Heart right ventricle (tissue), 16 donors: ENCODE data around the gene LRRC3. TPM values are rescaled to one million over a fixed set of nuclear protein-coding genes. Genes with fewer than 3 reads are reported as not detected.
A peak's percentile ranks its signal among the peaks of the same experiment; 100 is the strongest.

Experiments
- ATAC-seq, 8 donors: fragments of 200-7000 bp; cut with Tn5 transposase; one replicate each; pipeline ENCODE4 v1.9.1; 2020; ENCODE audit warnings: mild to moderate bottlenecking in 8 of 8, moderate library complexity in 8 of 8, moderate number of reproducible peaks in 1 of 8
- DNase-seq, 2 donors: peaks; one replicate each; pipeline ENCODE4 v3.0.0-alpha.2; 2020
- H3K27ac ChIP-seq, 10 donors: fragments of 200-600 bp; sonication (generic) in 2 of 10; one replicate each; pipeline versions ENCODE4 v1.5.0 to v1.8.0; 2020 to 2022; ENCODE audit warnings: mild to moderate bottlenecking in 3 of 10
- H3K27me3 ChIP-seq, 7 donors: fragments of 200-600 bp; one replicate each; pipeline ENCODE4 v1.8.0; 2021 to 2022; ENCODE audit warnings: mild to moderate bottlenecking in 2 of 7
- H3K36me3 ChIP-seq, 9 donors: fragments of 200-600 bp; sonication (generic) in 1 of 9; one replicate each; pipeline versions ENCODE4 v1.5.0 to v1.8.0; 2020 to 2022; ENCODE audit warnings: mild to moderate bottlenecking in 2 of 9
- H3K4me1 ChIP-seq, 9 donors: fragments of 200-600 bp; sonication (generic) in 1 of 9; one replicate each; pipeline versions ENCODE4 v1.5.0 to v1.8.0; 2020 to 2022; ENCODE audit warnings: mild to moderate bottlenecking in 4 of 9
- H3K4me3 ChIP-seq, 10 donors: fragments of 200-600 bp; sonication (generic) in 2 of 10; one replicate each; pipeline versions ENCODE4 v1.5.0 to v1.8.0; 2020 to 2022; ENCODE audit warnings: mild to moderate bottlenecking in 7 of 10, moderate library complexity in 2 of 10
- H3K9me3 ChIP-seq, 11 donors: fragments of 200-600 bp in 10 of 11; sonication (generic) in 2 of 11; one replicate each; pipeline versions ENCODE4 v1.5.0 to v1.8.0; 2013 to 2022; ENCODE audit warnings: mild to moderate bottlenecking in 2 of 11, control low read depth in 1 of 11, moderate library complexity in 1 of 11
- WGBS, 2 donors: extraction: QIAGEN DNeasy Blood & Tissue Kit; methylation state at CpG; one replicate each; pipeline ENCODE4 v1.1.7; 2013; ENCODE audit warnings: inconsistent platforms in 1 of 2; 5-methylcytosine and 5-hydroxymethylcytosine counted together
- intact Hi-C, 10 donors: fragments of 100-400 bp; cut with DNase I; formaldehyde crosslinking; loops; one replicate each; pipeline versions ENCODE4 v1.11.1 to v1.14.2; 2022
- polyA plus RNA-seq, 2 donors: library from polyadenylated mRNA; stranded (reverse); fragments of 200-250 nt; gene quantifications; one replicate each; pipeline ENCODE4 v1.2.3, GENCODE V29; 2013
- total RNA-seq, 10 donors: library from RNA; stranded (reverse); fragmentation: NEBNext Ultra II Directional in 3 of 10; extraction: Animal tissue kit (Norgen Biotek cat#: 25700) in 3 of 10; gene quantifications; one replicate each; pipeline versions ENCODE4 v1.2.1 to v1.2.4, GENCODE V29; 2021 to 2023
- TF ChIP-seq, protein P1 (sequence below), 9 donors: fragments of 200-600 bp; sonication (generic) in 2 of 9; IDR thresholded peaks; one replicate each; pipeline versions ENCODE4 v1.5.0 to v1.8.0; 2021 to 2022; ENCODE audit warnings: antibody characterized with exemption in 9 of 9, mild to moderate bottlenecking in 5 of 9, moderate library complexity in 1 of 9
- donor health status: Arrhythmogenic right ventricular cardiomyopathy.
- donor health status: ischemic (EF 13 %, LVEDD 7.1; RV severe dilation, severe dysfunction).
- donor health status: healthy with polysubstance abuse.
- donor health status: DM: no; HTN: yes; CAD: no.
- donor health status: DM: no; HTN: no; CAD: no.
- donor health status: ischemic (EF 25% LVEDD 6.9; RV normal size, moderate dysfunction).
- donor health status: ischemic (EF 25% LVEDD 5.7; RV mildly dilated, moderate dysfunction).
- donor health status: healthy.
- donor health status: DM: yes; HTN: yes; CAD: no.
- donor health status: Ischemic cardiomyopathy.
- donor health status: ischemic (EF 35%, LVEDD 5.7; RV mildly dilated, moderate dysfunction).
- donor health status: nonischemic (EF 11% LVEDD 7.7; RV severe dilation, severe dysfunction).
- donor health status: DM: yes; HTN: yes; CAD: no.
- donor health status: PGD.
- donor health status: ischemic (EF 29% LVEDD 5.4; RV normal size, mild dysfunction).
- donor health status: nonischemic (EF 23%, LVEDD 6.1; RV moderate dilation, normal function).

The LRRC3 gene
- total and polyA plus RNA-seq, 12 donors = 1.2 to 3.2 (median 2.0) TPM

DNA sequence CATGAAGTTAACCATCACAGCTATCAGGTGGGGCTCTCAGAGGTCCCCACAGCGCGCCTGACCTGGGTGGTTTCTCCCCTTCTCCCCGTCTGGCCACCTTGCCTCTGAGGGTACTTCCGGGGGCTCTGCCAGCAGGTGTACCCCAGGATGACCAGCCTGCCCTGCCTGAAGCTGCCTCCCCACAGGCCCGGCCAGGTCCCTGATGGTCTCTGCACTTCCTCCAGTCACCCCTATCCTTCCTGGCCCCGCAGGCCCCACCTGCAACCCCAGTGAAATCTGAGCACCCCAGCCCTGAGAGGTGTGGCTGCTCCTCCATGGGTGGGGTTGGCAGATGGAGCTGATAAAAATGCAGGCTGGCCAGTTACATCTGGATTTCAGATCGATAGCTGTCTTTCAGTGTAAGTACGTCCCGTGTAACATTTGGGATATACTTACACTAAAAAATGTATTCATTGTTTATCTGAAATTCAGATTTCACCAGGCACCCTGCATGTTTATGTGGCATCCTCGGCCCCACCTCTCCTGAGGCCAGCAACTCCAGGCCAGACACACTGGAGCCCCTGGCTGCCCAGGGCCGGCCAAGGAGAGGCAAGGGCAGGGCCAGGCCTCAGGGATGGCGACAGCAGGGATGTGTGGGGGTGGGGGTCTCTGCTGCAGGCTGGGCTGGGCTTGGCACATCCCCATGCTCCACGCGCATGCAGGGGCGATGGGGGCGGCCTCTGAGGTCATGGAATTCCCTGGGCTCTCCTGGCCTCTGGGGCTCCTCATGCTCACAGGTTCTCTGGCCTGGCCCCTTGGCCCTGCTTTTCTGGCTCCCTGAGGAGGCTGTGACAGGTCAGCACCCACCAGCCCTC is 25.1 kb downstream of the LRRC3 start:
- ATAC-seq = no peak
- H3K4me1 ChIP-seq = peaks cover 0 to 24% (median 2%) of the 10 kb centered on the region in 9 donors
- H3K36me3 ChIP-seq = no peaks in the 10 kb centered on the region
- TF ChIP-seq, protein P1, sequence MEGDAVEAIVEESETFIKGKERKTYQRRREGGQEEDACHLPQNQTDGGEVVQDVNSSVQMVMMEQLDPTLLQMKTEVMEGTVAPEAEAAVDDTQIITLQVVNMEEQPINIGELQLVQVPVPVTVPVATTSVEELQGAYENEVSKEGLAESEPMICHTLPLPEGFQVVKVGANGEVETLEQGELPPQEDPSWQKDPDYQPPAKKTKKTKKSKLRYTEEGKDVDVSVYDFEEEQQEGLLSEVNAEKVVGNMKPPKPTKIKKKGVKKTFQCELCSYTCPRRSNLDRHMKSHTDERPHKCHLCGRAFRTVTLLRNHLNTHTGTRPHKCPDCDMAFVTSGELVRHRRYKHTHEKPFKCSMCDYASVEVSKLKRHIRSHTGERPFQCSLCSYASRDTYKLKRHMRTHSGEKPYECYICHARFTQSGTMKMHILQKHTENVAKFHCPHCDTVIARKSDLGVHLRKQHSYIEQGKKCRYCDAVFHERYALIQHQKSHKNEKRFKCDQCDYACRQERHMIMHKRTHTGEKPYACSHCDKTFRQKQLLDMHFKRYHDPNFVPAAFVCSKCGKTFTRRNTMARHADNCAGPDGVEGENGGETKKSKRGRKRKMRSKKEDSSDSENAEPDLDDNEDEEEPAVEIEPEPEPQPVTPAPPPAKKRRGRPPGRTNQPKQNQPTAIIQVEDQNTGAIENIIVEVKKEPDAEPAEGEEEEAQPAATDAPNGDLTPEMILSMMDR (IDR thresholded peaks at IDR 0.05) = no peak
- H3K9me3 ChIP-seq = no peaks in the 10 kb centered on the region
- H3K27me3 ChIP-seq = peaks cover 0 to 15% (median 11%) of the 10 kb centered on the region in 7 donors
- H3K4me3 ChIP-seq = no peak overlapping the region
- WGBS, 2 donors = 83 to 89% methylated on average over 16 of the region's 16 CpGs
- intact Hi-C loops = no loop called here
- no peak overlapping the region for H3K27ac ChIP-seq
- no peak for DNase-seq

DNA sequence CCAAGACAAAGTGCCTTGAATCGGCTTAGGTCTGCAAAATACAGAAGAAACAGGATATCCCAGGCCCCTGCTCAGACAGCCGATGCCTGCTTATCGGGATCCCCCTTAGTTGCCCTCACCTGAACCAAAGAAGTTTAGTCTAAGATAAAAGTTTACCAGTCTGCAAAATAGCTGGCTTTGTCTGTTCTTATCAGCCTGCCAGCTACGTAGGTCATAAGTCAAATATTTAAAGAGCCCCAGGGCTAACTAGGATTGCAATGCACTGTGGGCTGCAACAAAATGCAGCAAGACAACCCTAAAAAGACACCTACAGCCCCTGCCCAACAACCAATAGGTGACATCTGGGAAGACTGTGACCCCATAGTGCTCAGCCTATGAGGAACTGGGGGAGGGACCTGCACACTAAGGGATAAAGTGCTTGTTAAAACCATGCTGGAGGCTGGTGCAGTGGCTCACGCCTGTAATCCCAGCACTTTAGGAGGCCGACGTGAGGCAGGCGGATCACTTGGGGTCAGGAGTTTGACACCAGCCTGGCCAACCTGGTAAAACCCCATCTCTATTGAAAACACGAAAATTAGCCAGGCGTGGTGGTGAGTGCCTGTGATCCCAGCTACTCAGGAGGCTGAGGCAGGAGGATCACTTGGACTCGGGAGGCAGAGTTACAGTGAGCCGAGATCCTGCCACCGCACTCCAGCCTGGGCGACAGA is 27.4 kb downstream of the LRRC3 start:
- H3K27me3 ChIP-seq = peaks cover 0 to 26% (median 13%) of the 10 kb centered on the region in 7 donors
- no peak for DNase-seq
- peaks cover 0 to 19% (median under 1%) of the 10 kb centered on the region in 9 donors for H3K4me1 ChIP-seq
- H3K36me3 ChIP-seq = no peaks in the 10 kb centered on the region
- H3K9me3 ChIP-seq = peaks cover 0 to 5% (median 0%) of the 10 kb centered on the region in 11 donors
- H3K4me3 ChIP-seq = no peak overlapping the region
- H3K27ac ChIP-seq = no peak overlapping the region
- TF ChIP-seq, protein P1 (IDR thresholded peaks at IDR 0.05) = no peak
- 75 to 84% methylated on average over 14 of the region's 14 CpGs for WGBS, 2 donors
- intact Hi-C loops = no loop called here
- ATAC-seq = no peak

DNA sequence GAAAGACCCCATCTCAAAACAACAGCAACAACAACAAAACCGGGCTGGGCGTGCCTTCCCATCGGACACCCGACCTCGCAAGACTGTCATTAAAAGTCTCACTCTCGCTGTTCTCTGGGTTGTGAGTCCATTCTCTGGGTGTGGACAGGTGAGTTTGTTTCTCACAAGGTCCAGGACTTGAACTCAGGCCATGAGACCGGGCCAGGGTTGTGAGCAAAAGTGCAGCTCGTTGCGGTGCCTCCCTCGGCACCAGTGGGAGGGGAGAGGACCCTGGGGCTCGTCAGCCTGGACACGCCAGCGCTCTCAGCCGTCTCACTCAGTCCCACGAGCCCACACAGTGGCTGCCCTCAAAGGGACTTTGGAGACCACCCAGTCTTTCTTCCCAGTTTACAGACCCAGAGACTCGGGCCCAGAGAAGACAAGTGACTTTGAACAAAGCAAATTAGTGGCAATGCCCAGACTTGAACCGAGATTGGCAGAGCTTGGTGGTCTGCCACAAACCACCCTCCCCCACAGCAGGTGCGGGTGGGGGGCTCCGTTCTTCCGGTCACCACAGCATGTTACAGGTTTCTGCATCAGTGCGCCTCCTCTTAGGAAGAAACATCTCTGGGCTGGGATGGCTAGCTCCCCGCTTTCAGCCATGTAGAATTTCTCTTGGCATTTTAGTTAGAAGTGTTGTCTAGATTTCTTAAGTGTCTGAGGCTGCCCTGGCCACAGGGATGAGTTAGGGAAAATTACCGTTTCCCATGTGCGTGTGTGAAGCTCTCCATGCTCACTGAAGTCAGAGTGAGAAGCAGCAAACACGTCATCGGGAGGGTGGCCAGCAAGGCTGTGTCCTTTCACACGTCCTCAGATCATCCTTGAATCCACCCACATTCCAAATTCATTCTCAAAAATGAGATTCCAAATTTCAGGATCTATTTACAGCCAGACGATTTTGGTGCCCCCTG is 28.3 kb downstream of the LRRC3 start:
- Histone ChIP-seq H3K4me1 (peaks cover 0 to 11% (median 0%) of the 10 kb centered on the region in 9 donors), H3K27me3 (peaks cover 0 to 26% (median 13%) of the 10 kb centered on the region in 7 donors), H3K36me3 (no peaks in the 10 kb centered on the region), H3K9me3 (peaks cover 0 to 8% (median 0%) of the 10 kb centered on the region in 11 donors), H3K27ac (no peak overlapping the region), H3K4me3 (no peak overlapping the region)
- TF ChIP-seq, protein P1 (IDR thresholded peaks at IDR 0.05) = no peak
- intact Hi-C loops = no loop called here
- ATAC-seq (peak in 1 of 8 donors; percentile 11), DNase-seq (no peak)
- WGBS, 2 donors = 80 to 84% methylated on average over 28 of the region's 28 CpGs
